Right lobe of liver (tissue), 4 donors: ENCODE data around the gene DIP2A.

Experiments
- POLR2A ChIP-seq: fragments of 450-650 bp; IDR thresholded peaks from one replicate; pipeline ENCODE4 v1.6.1; 2017; ENCODE audit warnings: antibody characterized with exemption, mild to moderate bottlenecking
- TF ChIP-seq, protein P1 (sequence below), 4 donors: fragments of 200-600 bp in 3 of 4; fragments of 450-650 bp in 1 of 4; IDR thresholded peaks; one replicate each; pipeline versions ENCODE4 v1.5.1 to v1.8.0; 2016 to 2022; ENCODE audit warnings: antibody characterized with exemption in 4 of 4, mild to moderate bottlenecking in 2 of 4
- donor health status: DM: no; HTN: no; CAD: no.
- donor health status: DM: no; HTN: no; CAD: no.
- donor health status: DM: no; HTN: yes; CAD: no.

DNA sequence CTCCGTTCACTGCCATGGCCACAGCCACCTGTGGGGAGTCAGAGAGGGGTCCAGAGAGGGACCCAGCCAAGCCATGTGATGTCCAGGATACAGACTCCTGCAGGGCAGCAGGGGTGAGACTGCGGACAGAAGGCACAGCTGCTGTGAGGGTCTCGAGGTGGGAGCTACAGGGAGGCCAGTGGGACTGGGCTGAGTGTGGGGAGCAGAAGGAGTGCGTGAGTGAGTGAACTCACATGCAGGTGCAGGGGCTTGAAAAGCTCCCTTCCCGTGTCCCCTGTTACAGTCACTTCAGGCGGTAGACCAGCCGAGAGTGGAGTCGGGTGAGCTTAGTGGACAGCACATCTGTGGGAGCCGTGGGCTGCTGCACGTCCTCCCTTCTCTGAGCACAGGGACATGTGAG, 103.8 kb downstream of the DIP2A start:
- TF ChIP-seq, protein P1, sequence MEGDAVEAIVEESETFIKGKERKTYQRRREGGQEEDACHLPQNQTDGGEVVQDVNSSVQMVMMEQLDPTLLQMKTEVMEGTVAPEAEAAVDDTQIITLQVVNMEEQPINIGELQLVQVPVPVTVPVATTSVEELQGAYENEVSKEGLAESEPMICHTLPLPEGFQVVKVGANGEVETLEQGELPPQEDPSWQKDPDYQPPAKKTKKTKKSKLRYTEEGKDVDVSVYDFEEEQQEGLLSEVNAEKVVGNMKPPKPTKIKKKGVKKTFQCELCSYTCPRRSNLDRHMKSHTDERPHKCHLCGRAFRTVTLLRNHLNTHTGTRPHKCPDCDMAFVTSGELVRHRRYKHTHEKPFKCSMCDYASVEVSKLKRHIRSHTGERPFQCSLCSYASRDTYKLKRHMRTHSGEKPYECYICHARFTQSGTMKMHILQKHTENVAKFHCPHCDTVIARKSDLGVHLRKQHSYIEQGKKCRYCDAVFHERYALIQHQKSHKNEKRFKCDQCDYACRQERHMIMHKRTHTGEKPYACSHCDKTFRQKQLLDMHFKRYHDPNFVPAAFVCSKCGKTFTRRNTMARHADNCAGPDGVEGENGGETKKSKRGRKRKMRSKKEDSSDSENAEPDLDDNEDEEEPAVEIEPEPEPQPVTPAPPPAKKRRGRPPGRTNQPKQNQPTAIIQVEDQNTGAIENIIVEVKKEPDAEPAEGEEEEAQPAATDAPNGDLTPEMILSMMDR (IDR thresholded peaks at IDR 0.05) = no peak
- TF ChIP-seq POLR2A = no peak
